ENCODE measurements around the gene DIAPH1.

Gene DIAPH1

DNA sequence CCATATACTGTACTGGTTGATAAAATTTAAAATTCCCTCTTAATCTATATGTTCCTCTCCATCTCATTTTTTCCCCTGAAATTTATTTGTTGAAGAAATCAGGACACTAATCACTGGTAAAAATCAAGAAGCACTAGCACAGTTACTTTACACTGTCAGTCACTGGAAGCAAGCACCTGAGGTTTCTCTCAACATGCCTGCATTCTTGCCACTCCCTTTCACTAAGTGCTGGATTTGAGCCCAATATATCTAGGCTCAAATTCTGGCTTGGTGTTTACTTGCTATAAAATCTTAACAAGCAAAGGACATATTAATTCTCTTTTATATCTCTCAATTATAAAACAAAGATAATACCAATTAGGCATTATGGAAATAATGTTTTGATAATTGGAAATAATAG, 58.6 kb downstream of the DIAPH1 start:
- no peak for DNase-seq

DNA sequence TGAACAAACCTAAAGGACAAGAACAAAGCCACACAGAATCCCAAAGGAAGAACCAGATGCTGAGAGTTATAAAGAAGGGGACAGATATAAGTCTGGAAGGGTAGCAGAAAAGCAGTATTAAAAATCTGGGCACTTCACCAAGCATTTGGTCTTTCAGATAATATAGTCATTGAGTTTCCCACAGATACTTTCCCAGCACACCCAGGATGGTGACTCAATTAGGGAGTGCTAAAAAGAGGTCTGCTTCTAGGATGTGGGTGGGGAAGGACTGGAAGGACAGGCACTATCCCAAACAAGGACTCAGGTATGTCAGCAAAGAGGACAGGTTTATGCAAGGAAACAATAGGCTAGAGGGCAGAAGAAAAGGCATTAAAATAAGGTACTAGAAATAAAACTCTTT, 59.3 kb downstream of the DIAPH1 start:
- DNase-seq: no peak

DNA sequence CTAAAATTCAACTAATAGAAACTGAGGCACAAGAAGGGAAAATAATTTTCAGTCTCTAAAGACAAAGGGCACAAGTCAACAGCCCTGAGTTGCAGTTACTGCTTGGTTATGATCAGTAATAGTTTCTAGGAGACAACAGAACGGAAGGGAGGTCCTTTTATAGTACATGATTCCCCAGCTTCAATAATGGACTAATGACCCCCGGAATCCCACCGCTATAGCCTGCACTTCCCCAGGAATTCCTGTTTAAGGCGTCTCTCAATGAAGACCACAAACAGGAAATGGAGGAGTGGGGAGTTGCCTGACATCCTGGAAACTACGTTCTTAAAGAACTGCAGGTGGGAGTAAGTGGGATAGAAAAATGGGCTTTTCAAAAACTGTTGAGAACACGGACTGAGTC, 60.6 kb downstream of the DIAPH1 start:
- no peak for DNase-seq

DNA sequence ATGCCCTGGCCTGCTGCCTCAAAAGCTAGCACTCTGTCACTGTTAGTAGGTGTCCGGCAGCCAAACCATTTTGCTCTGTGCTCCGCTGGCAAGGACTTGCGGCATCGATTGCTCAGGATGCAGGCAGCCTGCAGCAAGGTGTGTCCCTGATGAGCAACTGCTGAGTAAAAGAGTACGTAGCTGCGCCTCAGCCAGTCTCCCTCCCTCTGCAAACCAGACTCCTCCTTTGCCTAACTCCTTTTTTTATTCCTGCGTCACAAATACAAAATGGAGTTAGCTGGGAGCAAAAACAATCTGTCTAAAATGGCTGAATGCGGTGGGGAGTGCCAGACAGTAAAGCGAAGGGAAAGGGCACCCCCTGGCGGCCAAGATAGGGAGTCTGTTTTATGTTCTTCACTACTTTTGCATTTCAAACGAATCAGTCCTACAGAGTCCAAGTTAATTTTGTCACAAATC, 61.1 kb downstream of the DIAPH1 start:
- peak; percentile 71 for DNase-seq

DNA sequence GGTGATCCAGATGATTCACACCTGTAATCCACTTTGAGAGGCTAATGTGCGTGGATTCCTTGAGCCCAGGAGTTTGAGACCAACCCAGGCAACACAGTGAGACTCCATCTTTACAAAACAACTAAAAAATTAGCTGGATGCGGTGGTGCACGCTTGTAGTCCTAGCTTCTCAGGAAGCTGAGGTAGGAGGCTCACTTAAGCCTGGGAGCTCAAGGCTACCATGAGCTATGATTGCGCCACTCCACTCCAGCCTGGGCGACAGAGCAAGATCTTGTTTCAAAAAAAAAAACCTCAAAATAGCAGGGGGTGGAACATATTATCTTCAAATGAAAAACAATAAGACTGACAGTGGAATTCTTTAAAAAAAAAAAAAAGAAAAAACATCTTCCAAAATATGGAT, 70.9 kb downstream of the DIAPH1 start:
- DNase-seq: no peak

DNA sequence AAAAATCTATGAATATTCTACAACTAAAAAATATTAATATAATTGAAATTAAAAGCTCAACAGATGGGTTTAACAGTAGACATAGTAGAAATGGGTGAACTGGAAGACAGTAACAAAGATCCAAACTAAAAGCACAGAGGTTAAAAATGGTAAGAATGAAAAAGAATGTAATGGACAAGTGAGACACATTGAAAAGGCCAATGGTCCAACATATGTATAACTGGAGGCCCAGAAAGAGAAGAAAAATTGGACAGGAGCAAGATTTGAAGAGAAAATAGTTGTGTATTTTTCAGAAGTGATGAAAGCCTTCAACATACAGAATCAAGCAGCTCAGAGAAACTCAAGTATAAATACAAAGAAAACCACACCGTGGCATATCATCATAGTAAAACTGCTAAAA, 71.3 kb downstream of the DIAPH1 start:
- DNase-seq: no peak

DNA sequence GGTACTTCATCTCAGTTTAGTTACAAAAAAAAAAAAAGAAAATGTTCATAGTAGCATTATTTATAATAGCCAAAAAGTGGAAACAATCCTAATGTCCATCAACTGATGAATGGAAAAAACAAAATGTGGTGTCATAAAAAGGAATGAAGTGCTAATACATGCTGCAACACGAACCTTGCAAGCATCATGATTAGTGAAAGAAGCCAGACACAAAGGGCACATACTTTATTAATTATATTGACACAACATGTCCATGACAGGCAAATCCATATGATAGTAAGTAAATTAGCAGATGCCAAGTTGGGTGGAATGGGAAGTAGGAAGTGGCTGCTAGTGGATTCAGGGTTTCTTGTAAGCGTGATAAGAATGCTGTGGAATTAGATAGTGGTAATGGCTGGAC, 75.7 kb downstream of the DIAPH1 start:
- no peak for DNase-seq

DNA sequence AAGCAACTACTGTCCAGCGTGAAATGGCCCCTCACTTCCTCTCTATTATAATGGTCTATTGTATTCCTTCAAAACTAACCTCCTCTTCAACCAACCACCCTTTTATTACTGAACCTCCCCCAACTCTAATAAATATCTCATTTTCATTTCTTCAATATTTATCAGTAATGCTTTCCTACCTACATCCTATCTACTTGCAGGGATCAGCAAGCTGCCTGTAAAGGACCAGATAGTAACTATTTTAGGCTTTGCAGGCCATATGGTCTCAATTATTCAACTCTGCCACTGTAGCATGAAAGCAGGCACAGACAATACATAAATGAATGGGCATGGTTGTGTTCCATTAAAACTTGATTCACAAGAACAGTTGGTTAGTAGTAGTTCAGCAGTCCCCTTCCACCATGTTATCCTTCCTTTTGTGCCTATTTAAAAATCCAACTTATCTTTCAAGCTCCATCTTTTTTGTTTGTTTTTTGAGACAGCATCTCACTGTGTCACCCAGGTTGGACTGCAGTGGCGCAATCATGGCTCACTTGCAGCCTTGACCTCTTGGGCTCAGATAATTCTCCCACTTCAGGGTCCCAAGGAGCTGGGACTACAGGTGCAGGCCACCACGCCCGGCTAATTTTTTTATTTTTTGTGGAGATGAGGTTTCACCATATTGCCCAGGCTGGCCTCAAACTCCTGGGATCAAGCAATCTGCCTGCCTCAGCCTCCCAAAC, 84.1 kb downstream of the DIAPH1 start:
- no peak for DNase-seq

DNA sequence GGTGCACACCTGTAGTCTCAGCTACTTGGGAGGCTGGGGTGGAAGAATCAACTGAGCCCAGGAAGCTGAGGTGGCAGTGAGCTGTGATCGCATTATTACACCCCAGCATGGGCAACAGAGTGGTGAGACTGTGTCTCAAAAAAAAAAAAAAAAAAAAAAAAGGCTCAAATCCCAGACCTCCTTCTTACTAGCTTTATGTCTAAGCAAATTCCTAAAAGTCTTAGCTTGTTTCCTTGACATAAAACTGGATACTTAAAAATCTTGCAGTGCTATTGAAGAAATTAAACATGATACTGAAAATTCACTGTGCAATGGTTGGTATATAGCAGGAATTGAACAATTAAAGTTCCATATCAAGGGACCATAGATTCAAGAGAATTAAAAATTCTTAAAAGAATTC, 84.9 kb downstream of the DIAPH1 start:
- no peak for DNase-seq

DNA sequence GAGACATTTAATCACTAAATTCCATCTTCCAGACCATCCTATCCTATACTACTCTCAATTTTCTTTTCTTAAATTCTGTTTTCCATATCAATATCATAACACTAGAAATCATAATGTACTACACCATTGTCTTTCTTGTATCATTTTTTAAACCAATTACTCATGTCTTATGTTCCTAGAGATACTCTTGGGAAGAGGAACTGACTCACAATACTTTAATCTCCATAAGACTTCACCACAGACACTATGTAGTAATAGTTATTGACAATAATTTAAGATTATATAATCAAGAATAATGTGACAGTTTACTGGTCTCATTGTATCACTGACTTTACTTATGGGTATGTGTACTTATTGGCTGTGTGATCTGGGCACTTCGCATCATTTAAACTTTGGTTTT, 86.1 kb downstream of the DIAPH1 start:
- no peak for DNase-seq

DNA sequence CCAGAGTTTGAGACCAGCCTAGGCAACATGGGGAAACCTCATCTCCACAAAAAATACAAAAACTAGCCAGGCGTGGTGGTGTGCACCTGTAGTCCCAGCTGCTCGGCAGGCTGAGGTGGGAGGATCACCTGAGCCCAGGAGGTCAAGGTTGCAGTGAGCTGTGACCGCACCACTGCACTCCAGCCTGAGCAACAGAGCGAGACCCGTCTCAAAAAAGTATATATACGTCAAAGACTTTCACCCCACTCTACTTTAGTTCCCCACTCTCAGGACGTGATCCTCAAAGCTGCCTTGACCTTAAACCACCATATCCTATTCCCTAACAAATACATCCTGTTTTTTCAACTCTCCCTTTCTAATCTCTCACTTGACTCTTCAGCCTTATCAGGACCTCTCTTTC, 88.9 kb downstream of the DIAPH1 start:
- DNase-seq: no peak

DNA sequence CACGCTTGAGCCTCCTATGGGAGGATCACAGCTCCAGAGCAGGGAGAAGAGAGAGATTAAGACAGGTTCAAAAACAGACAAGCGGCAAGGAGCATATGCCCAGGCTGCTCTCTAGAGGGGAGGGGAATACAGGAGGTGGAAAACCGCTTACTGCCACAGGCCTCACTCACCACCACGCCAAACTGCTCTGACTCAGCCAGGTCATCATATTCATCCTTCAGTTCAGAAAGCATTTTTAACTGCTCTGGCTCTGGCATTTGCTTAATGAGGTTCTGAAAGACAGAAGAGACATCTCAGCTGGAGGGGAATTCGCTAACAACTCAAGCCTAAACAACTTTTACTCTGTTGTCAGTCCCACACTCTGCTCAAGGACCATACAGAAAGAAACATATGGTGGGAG, 89.8 kb downstream of the DIAPH1 start:
- no peak for DNase-seq

DNA sequence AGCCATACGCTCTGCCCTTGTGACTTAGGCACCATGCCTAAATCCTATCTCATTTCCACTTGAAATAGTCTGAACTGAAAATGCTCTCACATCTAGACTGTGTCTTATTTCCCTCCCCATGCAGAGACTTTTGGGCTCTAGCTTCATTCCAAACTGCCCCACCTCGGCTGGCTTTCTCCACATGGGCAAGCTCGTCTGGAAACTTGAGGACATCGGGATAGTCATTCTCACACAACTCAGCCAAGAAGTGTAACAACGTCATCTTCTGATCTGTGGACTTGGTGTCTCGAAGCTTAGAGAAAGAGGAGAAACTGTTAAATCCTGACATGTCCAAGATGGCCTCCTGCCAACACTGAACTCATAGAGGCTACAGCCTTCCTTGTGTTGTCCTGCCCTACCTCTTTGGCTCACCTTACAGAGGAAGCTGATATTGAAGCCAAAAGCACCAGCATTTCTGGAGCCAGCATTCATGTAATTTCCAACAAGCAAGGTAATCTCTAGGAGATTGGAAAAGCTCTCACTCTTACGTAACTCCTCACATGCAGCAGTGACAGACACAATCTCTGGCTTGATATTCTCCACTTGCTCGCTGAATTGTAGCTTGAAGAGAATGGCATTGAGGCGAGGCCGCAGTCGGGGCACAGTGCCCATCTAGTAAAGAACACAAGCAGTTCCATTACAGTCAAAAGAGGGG, 90.4 kb downstream of the DIAPH1 start:
- DNase-seq: no peak

DNA sequence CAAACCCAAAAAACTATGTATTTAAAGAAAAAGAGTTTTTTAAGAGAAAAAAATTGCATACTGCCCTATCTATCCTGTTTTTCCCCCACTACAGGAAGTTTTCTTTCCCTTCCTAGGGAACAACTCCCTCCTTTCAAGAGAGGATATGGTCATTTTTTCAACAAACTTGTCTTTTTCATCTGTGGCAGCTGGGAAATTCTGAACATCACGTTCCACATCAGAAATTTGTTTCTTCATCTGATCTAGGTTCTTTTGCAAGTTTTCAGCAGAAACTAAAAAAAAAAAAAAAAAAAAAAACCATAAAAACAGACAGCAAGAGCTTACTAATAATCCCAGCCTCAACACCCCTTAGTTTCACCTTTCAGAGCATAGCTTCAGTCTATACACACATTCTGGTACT, 91.4 kb downstream of the DIAPH1 start:
- no peak for DNase-seq

DNA sequence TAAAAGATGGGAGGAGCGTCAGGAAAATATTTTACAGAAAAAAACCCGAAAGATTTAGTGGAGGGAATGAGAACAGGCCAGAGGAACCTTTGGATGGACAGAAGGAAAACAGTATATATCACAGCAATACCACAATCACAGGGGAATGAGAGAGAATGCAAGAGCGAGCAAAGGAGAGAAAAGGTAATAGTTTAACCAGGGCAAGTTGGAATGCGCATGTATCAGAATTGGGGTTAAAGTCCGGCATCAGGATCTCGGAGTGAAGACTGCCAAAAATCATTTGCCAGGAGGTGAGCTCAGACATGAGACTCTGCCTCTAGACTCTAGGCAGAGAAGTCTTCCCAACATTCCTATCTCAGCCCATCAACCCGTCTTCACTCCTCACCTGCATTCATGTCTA, 93.1 kb downstream of the DIAPH1 start:
- no peak for DNase-seq

DNA sequence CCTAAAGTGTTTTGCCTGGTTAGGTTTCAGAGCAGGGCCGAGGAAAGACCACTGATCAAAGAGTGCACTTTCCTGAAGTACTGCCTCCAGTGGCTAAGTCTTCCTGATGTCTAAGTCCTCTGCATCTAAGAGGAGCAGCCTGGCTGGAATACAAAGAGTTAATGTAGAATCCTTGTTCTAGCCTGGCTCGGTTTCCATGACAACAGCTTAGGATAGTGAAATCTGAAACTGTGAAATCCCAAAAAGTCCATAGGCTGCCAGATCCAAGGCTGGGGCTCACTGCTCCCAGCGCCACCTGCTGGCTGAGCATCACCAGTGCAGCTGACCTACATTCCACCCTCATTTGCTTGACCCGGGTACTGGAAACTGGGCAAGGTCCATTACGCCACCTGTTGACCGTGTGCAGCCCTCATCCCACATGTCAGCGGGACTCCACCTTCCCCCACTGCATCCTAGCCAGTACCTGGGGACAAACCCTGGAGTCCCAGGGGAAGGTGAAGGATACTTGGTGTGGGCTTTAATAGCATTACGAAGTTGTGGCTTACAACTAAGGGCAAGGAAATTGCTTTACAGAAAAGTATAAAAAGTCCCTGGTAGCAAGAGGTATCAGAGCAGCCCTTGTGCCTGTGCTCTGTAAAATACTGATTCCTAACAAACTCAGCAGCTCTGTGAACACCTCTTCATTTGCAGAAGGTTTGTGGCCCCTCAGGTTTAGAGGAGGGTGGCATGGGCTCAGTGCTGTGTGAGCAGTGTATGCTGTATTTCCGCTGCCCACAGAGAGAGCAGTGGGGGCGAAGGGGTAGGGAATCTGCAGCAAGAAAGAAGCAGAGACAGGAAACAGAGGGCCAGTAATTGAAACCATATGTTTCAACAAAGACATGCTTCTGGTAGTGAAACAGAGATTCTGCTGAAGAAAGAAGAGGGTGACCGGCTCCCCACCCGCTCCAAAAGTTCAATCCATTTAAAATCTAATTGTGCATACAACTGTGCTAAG, 93.9 kb downstream of the DIAPH1 start:
- peak; percentile 51 for DNase-seq

DNA sequence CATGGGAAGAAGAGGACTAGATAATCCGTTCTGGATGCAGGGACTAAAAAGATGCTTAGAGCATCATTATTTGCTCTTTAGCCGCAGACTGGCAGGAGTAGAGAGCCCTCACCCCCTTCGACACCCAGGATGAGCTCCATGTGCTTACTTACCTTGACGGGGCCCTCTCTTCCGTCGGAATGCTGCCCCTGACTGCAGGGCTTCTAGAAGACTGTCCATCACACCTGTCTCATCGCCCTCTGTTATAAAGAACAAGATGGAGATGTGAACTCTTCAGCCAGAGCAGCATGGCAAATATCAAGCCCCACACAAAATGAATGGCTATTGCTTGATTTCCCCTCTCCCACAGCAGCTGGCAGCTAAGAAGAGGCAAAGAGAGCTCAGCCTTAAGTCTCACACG, 94.8 kb downstream of the DIAPH1 start:
- DNase-seq: no peak

DNA sequence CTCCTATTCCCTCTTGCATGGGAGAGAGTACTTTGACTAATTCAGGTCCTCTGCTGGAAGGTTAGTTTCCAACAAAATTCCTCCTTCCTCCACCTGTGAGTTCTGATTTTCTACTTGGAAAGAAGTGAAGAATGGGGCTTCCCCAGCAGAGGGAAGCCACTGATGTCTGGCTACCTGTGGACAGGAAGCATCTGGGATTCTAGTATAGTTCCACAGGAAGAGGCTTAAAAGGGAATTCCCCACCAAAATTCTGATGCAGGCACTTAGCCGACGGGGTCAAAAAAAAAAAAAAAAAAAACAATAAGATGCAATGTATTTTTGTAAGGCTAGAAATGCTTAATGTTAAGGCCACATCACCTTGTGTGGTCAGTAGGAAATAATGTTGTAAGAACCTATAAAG, 96.5 kb downstream of the DIAPH1 start:
- no peak for DNase-seq

DNA sequence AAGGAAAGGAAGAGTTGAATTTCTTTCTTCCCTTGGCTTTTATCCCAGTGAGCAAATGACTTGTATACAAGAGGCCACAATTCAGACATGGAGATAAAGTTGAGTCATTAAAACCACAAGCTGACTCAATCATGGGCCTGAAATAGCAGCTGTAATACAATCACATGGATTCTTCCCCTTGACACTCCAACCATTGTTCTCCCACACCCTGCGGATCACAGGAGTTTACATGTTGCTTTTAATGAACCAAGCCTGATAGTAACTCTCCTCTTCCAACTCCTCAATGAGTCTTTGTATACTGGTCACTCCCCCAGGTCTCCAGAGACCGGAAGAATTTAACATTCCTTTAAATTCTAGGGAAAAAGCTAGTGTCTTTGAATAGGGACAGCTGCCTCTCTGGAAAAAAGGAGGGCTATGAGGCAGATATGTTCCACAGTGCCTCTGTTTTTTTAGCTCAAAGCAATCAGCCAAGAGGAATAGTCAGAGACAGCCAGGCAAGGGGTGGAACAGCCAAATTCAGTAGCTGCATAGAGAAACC, 97.5 kb downstream of the DIAPH1 start:
- DNase-seq: no peak

DNA sequence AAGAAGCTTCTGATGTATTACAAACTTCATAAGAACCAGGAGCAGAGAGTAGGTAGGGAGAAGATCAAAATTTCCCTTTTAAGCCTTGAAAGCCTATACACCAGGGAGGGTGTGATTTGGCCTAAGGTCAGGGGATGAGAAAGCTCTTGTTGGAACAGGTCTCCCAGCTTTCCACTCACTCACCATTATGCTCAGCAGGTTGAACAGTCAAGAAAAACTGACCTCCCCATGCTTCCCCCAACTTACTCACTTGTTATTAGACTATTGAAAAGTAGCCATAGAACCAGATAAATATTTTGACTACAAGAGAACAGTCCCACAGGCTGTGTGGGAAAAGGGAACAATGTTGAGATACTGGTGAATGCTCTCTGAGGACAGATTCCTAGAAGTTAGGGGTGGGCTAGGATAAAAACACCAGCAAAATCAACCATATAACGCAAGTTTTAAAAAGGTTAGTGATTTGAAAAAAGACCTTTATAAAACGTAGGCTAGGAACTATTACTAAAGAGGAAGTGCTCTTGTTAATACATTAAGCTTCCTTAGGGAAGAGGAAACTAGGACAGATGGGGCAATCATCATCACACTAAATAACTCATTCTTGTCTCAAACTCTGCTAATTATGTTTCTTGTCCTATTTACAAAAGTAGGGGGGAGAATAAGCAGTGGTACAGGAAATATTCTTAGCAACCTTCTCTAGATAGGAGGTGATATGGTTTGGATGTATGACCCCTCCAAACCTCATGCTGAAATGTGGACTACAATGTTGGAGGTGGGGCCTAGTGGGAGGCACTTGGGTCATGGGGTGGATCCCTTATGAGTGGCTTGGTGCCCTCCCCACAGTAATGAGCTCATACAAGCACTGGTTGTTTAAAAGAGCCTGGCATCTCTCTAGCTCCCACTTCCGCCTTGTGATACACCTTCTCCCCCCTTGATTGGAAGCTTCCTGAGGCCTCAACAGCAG, 98.9 kb downstream of the DIAPH1 start:
- no peak for DNase-seq

DNA sequence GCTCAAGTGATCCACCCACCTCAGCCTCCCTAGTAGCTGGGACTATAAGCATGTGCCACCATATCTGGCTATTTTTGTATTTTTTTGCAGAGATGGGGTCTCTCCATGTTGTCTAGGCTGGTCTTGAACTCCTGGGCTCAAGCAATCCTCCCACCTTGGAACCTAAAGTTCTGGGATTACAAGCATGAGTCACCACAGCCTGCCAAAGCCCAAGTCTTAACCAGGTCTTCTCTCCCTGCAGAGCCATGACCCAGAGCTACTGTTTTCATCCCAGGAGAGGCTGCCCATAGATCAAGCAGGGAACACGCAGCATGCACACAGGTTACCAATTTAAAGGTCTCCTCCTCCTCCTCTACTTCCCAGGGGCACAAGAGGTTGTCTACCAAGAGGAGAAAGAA, 100.2 kb downstream of the DIAPH1 start:
- no peak for DNase-seq

Data from activated CD4-positive, CD25-positive, alpha-beta regulatory T cell treated with anti-CD3 and anti-CD28 coated beads, Interleukin-2, amount 50 U/mL, for 72 hours (primary cell).